Right lung (tissue), 10 donors: ENCODE results near the gene CPSF3. TPM values are rescaled to one million over a fixed set of nuclear protein-coding genes. Genes with fewer than 3 reads are reported as not detected.

ENCODE experiments used
- DNase-seq, 2 donors: peaks; one replicate each; pipeline ENCODE4 v3.0.0-alpha.2; 2013
- long read RNA-seq, 8 donors: transcript quantifications; one replicate each; lab custom pipeline, GENCODE V29; 2026
- polyA plus RNA-seq, 5 donors: library from polyadenylated mRNA; unstranded; fragments of 120-200 nt; gene quantifications; one replicate each; pipeline versions ENCODE4 v1.2.1 to v1.2.3, GENCODE V29; 2013; ENCODE audit warnings: inconsistent platforms in 1 of 5, low replicate concordance in 1 of 5; ENCODE audit not compliant: insufficient read length in 5 of 5, insufficient read depth in 1 of 5

The CPSF3 gene
- polyA plus RNA-seq: 10 to 100 TPM; 40.3 to 56.1 (median 44.6) TPM
- long read RNA-seq, donor 1, transcript CPSF3-201 (18 exons, 2,345 nt): major isoform, 15 of 27 reads
- long read RNA-seq, donor 1, partial matches to known transcripts: 12 of 27 reads
- long read RNA-seq, donor 1, other reads (novel, unspliced or antisense): 0 of 27 reads
- long read RNA-seq, donor 2, transcript CPSF3-201 (18 exons, 2,345 nt): major isoform, 9 of 9 reads
- long read RNA-seq, donor 2, partial matches to known transcripts: 0 of 9 reads
- long read RNA-seq, donor 2, other reads (novel, unspliced or antisense): 0 of 9 reads
- long read RNA-seq, donor 3, partial matches to known transcripts: 0 of 5 reads
- long read RNA-seq, donor 3, other reads (novel, unspliced or antisense): 0 of 5 reads
- long read RNA-seq, donor 4, partial matches to known transcripts: 0 of 1 reads
- long read RNA-seq, donor 4, other reads (novel, unspliced or antisense): 0 of 1 reads
- long read RNA-seq, donor 5, transcript CPSF3-201 (18 exons, 2,345 nt): major isoform, 5 of 26 reads
- long read RNA-seq, donor 5, partial matches to known transcripts: 21 of 26 reads
- long read RNA-seq, donor 5, other reads (novel, unspliced or antisense): 0 of 26 reads
- long read RNA-seq, donor 6, transcript CPSF3-201 (18 exons, 2,345 nt): major isoform, 12 of 12 reads
- long read RNA-seq, donor 6, partial matches to known transcripts: 0 of 12 reads
- long read RNA-seq, donor 6, other reads (novel, unspliced or antisense): 0 of 12 reads
- long read RNA-seq, donor 7, transcript CPSF3-201 (18 exons, 2,345 nt): major isoform, 11 of 11 reads
- long read RNA-seq, donor 7, partial matches to known transcripts: 0 of 11 reads
- long read RNA-seq, donor 7, other reads (novel, unspliced or antisense): 0 of 11 reads
- long read RNA-seq, donor 8, partial matches to known transcripts: 0 of 1 reads
- long read RNA-seq, donor 8, other reads (novel, unspliced or antisense): 0 of 1 reads

GRCh38 chr2:9423100-9423921, at the start of gene CPSF3, which contains the start of gene ITGB1BP1:
TSS of gene CPSF3 (plus strand) at chr2:9423654. CDS start at chr2:9423774, 120 bp downstream.
TSS of gene ITGB1BP1 (minus strand) at chr2:9423528. CDS start at chr2:9418697, 4,831 bp downstream.
- peak; percentile 98 to 99 for DNase-seq

- no peak for DNase-seq
Observed at GRCh38 chr2:9374071-9374730, 49.3 kb upstream of the CPSF3 start.

GRCh38 chr2:9375857-9376428, 47.5 kb upstream of the CPSF3 start:
- no peak for DNase-seq

- no peak for DNase-seq
Observed at GRCh38 chr2:9377461-9378097, 45.9 kb upstream of the CPSF3 start.

GRCh38 chr2:9378433-9379390, 44.7 kb upstream of the CPSF3 start:
- DNase-seq: no peak

- DNase-seq: peak; percentile 49 to 51
Observed at GRCh38 chr2:9379391-9379755, 44.1 kb upstream of the CPSF3 start.

- no peak for DNase-seq
Observed at GRCh38 chr2:9380702-9381628, 42.5 kb upstream of the CPSF3 start.

- DNase-seq: no peak
Observed at GRCh38 chr2:9382604-9383235, 40.7 kb upstream of the CPSF3 start.

- DNase-seq: no peak
Observed at GRCh38 chr2:9384521-9384920, 38.9 kb upstream of the CPSF3 start.

- no peak for DNase-seq
Observed at GRCh38 chr2:9385841-9386240, 37.6 kb upstream of the CPSF3 start.

GRCh38 chr2:9388199-9388681, 35.2 kb upstream of the CPSF3 start:
- no peak for DNase-seq

GRCh38 chr2:9388950-9389911, 34.2 kb upstream of the CPSF3 start:
- DNase-seq: no peak

GRCh38 chr2:9390151-9390850, 33.2 kb upstream of the CPSF3 start:
- no peak for DNase-seq

GRCh38 chr2:9390991-9391390, 32.5 kb upstream of the CPSF3 start:
- no peak for DNase-seq
